Dendritic cell treated with granulocyte-macrophage colony-stimulating factor and Interleukin-4, amounts not matched to agents 40 ng/mL and 50 ng/mL, for 4 days (primary cell): ENCODE measurements around the gene MIR17HG.

Experiments
- H3K27ac Mint-ChIP-seq: one replicate; pipeline ENCODE4 v1.8.0; 2022; ENCODE audit warnings: mild to moderate bottlenecking, mixed read lengths
- H3K27me3 Mint-ChIP-seq: one replicate; pipeline ENCODE4 v1.8.0; 2022; ENCODE audit warnings: mild to moderate bottlenecking, mixed read lengths
- H3K36me3 Mint-ChIP-seq: one replicate; pipeline ENCODE4 v1.8.0; 2022; ENCODE audit warnings: low read depth, mixed read lengths
- H3K4me1 Mint-ChIP-seq: one replicate; pipeline ENCODE4 v1.8.0; 2022; ENCODE audit warnings: low read depth, mixed read lengths
- H3K4me3 Mint-ChIP-seq: one replicate; pipeline ENCODE4 v1.8.0; 2022; ENCODE audit warnings: mild to moderate bottlenecking, moderate library complexity, mixed read lengths
- H3K9me3 Mint-ChIP-seq: one replicate; pipeline ENCODE4 v1.8.0; 2022; ENCODE audit warnings: mixed read lengths
- intact Hi-C: fragments of 100-400 bp; cut with micrococcal nuclease; formaldehyde crosslinking; loops from one replicate; pipeline ENCODE4 v1.15.0; 2022

MIR17HG gene

GRCh38 chr13:91400063-91400399 is 52.5 kb downstream of the MIR17HG start:
- intact Hi-C loops = loop anchor here (2.0 kb wide), 1 partner anchor 53 kb away; the partner anchor contains the start of gene MIR17HG
- H3K27me3 Mint-ChIP-seq = peaks cover 54% of the 10 kb centered on the region
- H3K36me3 Mint-ChIP-seq = no peaks in the 10 kb centered on the region
- H3K4me1 Mint-ChIP-seq = peaks cover 20% of the 10 kb centered on the region
- H3K9me3 Mint-ChIP-seq = no peaks in the 10 kb centered on the region
- no peak overlapping the region for H3K4me3 Mint-ChIP-seq
- H3K27ac Mint-ChIP-seq = no peak overlapping the region

GRCh38 chr13:91400671-91401070 is 53.2 kb downstream of the MIR17HG start:
- intact Hi-C loops = loop anchor here (2.0 kb wide), 1 partner anchor 54 kb away; the partner anchor contains the start of gene MIR17HG
- H3K9me3 Mint-ChIP-seq = no peaks in the 10 kb centered on the region
- no peak overlapping the region for H3K27ac Mint-ChIP-seq
- no peaks in the 10 kb centered on the region for H3K36me3 Mint-ChIP-seq
- H3K4me3 Mint-ChIP-seq = no peak overlapping the region
- H3K27me3 Mint-ChIP-seq = peaks cover 52% of the 10 kb centered on the region
- H3K4me1 Mint-ChIP-seq = peaks cover 20% of the 10 kb centered on the region

- no peak overlapping the region for H3K27ac Mint-ChIP-seq
- H3K9me3 Mint-ChIP-seq = no peaks in the 10 kb centered on the region
- no peaks in the 10 kb centered on the region for H3K36me3 Mint-ChIP-seq
- H3K27me3 Mint-ChIP-seq = peaks cover 44% of the 10 kb centered on the region
- H3K4me1 Mint-ChIP-seq = peaks cover 20% of the 10 kb centered on the region
- intact Hi-C loops = loop anchor here (2.0 kb wide), 1 partner anchor 55 kb away; the partner anchor contains the start of gene MIR17HG
- no peak overlapping the region for H3K4me3 Mint-ChIP-seq
These were observed 54.4 kb downstream of the MIR17HG start for GRCh38 chr13:91401920-91402319.
